NCI-H2081 treated with DMSO at 0.1 percent for 48 hours (cell line): ENCODE data around the gene MRPL18.
"Not testable (repeated sequence)": the region's sequence is repeated elsewhere in the genome, so short reads cannot be mapped to it uniquely, and the experiment has no call there.

Experiments used
- DNase-seq: peaks from one replicate; lab custom pipeline; 2025; lab: John Stamatoyannopoulos, UW

MRPL18 gene

GRCh38 chr6:159790149-159790955 is at the start of gene MRPL18:
TSS of gene MRPL18 (plus strand) at chr6:159790467. CDS start at chr6:159790588, 121 bp downstream.
- peak; percentile 62 for DNase-seq

GRCh38 chr6:159742165-159742564 is 48.1 kb upstream of the MRPL18 start:
- DNase-seq, result no peak

GRCh38 chr6:159745081-159745480 is 45.2 kb upstream of the MRPL18 start:
- no peak for DNase-seq

- DNase-seq, result no peak
Measured at GRCh38 chr6:159746759-159747158, 43.5 kb upstream of the MRPL18 start.

GRCh38 chr6:159748127-159748526 is 42.1 kb upstream of the MRPL18 start:
- not testable (repeated sequence) for DNase-seq

GRCh38 chr6:159751448-159751847 is 38.8 kb upstream of the MRPL18 start:
- DNase-seq, result no peak

- DNase-seq, result no peak
Measured at GRCh38 chr6:159753081-159753872, 37.0 kb upstream of the MRPL18 start.

- DNase-seq, result no peak
Measured at GRCh38 chr6:159754401-159754800, 35.9 kb upstream of the MRPL18 start.

GRCh38 chr6:159754959-159755914 is 35.0 kb upstream of the MRPL18 start:
- no peak for DNase-seq

GRCh38 chr6:159756508-159756907 is 33.8 kb upstream of the MRPL18 start:
- no peak for DNase-seq

GRCh38 chr6:159758031-159759001 is 32.0 kb upstream of the MRPL18 start:
- no peak for DNase-seq

- no peak for DNase-seq
Measured at GRCh38 chr6:159759645-159760044, 30.6 kb upstream of the MRPL18 start.

GRCh38 chr6:159760602-159761057 is 29.6 kb upstream of the MRPL18 start:
- no peak for DNase-seq

GRCh38 chr6:159761129-159761872 is 29.0 kb upstream of the MRPL18 start:
- no peak for DNase-seq

- peak; percentile 56 for DNase-seq
Measured at GRCh38 chr6:159761873-159762680, 28.2 kb upstream of the MRPL18 start, which contains the start of gene ACAT2. TSS of gene ACAT2 (plus strand) at chr6:159762045. CDS start at chr6:159762088, 43 bp downstream.

- no peak for DNase-seq
Measured at GRCh38 chr6:159762681-159763293, 27.5 kb upstream of the MRPL18 start.

- DNase-seq, result no peak
Measured at GRCh38 chr6:159766906-159767305, 23.4 kb upstream of the MRPL18 start.

- DNase-seq, result no peak
Measured at GRCh38 chr6:159769470-159769869, 20.8 kb upstream of the MRPL18 start.
